Right forelimb (tissue), 1 donor: ENCODE data around the gene GPC5.
"Not testable (repeated sequence)": the region's sequence is repeated elsewhere in the genome, so short reads cannot be mapped to it uniquely, and the experiment has no call there.

ENCODE experiments used
- DNase-seq: peaks from one replicate; pipeline ENCODE4 v3.0.0-alpha.2; 2018

Gene GPC5

DNA sequence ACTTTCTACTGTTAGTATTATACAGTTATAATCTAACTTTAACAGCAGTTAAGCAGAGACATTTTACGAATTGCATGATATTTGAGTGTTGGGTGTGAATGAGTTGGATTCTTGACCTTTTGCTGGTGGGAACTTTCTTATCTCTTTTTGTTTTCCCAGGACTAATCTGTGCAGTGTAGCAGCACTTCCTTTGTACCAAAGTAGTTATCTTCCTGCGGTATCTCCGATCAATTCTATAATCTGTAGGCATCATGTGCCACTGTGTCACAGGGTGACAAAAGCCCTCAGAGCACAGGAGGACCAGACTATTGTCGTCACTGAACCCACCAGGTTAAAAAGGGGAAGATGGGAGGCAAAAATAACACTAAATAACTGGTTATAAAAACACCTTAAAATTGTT, 823.5 kb downstream of the GPC5 start:
- DNase-seq, result no peak

DNA sequence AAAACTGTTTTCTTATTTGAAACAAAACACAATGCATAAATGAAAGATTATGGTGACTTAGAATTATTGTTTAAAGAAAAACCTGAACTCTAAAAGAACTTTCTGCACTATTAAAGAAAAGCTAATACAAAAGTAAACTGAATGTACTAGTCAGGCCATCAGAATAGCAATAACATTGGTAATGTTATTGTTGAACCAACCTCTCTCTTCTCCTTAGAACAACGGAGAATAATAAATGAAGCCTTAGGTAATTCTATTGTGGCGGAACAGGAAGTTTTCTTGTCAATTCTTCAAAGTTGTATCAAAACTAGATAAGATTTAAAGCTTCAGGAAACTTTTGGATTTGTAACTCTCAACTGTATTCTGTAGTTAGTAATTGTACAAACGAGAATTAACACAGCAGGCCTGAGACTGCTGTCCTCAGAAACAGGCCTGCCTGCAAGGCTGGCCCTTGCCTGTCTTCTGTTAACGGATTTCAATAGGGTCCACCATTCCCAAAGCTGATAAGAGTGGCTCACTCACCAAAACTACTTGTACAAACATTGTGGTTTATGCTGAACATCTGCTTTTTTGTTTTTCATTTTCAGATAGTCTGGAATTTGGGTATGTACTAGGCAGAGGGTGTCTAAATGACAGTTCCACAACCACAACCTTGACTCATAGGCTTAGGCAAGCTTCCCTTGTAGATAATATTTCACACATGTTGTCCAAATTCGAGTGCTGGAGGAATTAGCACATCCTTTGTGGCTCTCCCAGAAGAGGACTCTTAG, 825.8 kb downstream of the GPC5 start:
- no peak for DNase-seq

DNA sequence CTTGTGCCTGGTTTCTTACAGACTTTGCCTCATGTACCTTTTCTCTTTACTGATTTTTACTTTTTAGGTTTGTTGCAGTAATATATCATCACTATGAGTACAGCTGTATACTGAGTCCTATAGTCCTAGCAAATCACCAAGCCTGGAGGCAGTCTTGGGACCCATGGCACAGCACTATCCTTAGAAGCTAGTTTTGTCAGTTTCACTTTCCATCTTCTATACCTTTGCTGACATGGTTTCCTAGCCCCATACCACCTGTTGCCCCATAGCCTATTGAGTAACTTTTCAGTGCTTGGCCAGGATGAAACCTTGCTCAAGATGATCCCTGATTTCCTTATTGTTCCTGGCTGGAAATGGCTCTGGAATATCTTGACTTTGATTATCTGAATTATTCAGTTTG, 826.4 kb downstream of the GPC5 start:
- DNase-seq, result no peak

DNA sequence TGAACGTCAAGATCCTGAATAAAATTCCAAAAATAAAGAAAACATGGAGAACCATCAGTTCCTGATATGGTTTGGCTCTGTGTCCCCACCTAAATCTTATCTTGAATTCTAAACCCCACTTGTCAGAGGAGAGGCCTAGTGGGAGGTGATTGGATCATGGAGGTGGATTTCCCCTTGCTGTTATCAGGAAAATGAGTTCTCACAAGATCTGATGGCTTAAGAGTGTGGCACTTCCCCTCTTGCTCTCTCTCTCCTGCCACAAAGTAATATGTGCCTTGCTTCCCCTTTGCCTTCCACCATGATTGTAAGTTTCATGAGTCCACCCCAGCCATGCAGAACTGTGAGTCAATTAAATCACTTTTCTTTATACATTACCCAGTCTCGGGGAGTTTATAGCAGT, 827.4 kb downstream of the GPC5 start:
- DNase-seq, result no peak

DNA sequence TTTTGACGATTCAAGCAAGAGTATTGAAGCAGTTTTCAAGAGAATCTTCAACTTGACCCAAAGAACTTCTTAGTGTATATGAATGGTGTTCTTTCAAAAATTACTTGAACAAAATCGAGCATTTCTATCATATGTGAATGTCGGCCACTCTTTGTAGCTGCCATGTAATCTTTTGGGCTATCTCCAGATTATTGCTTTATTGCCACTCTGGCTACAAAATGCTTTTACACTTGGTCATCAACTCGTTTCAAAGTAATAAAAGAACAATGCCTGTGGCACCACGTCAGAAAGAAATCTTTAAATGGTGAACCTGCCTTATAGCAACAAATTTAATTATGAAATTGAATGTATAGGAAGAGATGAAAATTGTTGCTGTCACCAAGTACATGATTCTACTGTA, 834.5 kb downstream of the GPC5 start:
- DNase-seq, result no peak

DNA sequence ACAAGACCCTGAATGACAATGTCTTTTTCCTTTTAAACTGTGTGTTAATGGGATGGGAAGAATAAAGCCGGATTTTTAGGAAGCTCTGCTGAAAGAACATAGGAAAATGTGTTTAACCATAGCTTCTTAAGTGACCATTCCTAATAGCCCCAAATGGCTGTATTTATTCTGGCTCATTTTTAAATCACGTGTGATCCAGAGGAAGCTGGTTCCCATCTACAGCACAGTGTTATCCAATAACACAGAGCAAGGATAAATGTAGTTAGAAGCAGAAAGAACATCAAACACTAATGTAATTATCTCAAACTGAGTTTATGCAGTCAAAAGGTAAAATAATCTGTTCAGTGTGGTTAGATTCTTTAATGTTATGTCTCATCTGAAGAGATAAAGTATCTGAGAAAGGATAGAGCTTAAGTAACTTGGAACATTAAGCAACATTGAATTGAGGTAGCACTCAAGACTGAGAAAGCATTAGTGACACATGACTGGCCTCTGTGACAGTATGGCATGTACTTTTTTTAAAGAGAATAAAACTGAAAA, 853.3 kb downstream of the GPC5 start:
- DNase-seq, result no peak

DNA sequence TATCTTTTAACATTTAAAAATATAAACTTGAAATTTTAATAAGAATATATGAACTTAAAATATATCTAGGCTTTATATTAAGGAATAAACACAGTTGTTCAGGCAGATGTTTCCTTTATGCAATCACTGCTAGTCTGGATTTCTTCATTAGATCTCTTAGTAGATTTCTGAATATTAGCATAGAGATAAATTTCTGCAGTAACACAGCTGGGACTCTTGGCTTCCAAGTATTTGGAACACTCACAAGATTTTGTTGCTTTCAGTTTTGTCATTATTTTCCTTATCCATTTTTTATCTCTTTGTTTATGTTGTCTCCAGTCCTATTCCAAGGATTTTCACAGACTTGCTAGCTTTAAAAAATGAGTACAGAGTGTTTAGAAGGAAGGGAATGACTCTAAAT, 857.1 kb downstream of the GPC5 start:
- no peak for DNase-seq

DNA sequence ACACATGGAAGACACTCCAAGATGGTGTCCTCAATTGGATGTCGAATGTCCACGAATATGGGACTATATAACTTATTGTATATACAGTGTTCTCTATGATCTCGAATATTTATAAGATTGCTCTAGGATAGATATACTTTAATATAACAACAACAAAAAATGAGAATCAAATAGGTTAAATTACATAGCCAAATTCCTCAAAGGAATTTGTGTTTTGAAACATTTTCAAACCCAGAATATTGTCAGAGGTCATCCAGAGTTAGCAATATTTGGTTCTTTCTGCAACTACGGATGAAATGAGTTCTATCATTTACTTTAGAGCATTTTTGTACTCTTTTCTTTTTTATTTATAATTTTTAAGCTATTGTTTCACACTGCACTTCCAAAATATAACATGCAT, 857.8 kb downstream of the GPC5 start:
- DNase-seq, result no peak

GRCh38 chr13:92259046-92259445, 860.6 kb downstream of the GPC5 start:
- DNase-seq, result no peak

DNA sequence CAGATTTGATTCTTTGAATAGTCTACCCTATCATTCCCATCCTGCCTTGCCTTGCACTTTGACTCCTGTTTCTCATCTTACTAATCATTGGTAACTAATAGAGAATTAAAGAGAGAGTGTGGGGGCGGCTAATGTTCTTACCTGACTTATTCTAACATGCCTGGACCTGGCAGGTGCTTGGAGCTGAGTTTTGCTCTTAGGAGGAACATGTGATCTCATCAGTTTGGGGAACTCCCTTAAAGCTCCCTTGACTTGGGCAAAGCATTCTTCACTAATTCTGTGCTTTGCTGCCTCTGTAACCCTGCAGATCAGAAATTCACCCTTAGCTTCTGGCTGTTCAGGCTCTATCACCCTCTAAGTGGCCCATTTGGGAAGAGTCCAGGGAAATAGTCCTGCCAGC, 861.1 kb downstream of the GPC5 start:
- DNase-seq, result no peak

- no peak for DNase-seq
These were observed 861.9 kb downstream of the GPC5 start for GRCh38 chr13:92260363-92260762.

DNA sequence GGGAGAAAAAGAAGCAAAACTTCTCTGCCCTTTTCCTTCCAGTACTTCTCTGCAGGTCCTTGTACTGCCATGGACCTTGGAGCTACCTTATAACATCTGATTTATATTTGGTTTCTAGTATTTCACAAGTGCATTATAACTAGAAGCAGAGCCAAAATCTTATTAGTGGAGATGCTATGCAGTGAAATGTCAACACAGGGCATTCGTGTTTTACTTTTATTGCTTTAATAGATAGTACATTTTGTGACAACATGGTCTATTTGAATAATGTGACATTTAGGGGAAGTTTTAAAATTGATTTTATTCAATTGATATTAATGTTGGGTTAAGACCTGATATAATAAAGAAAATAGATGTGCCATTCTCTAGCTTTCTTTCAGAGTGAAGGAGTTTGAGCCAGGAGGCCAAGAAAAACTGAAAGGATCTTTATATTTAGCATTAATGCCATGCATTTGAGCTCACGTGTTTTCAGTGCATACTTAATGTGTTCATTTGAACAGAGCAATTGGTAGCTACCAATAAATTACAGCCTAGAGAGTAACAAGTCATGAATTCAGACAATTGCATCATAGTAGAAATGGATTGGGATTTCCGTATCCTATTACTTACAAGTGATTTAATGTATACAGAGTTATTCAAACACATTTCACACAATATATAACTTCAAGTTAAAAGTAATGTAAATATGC, 863.8 kb downstream of the GPC5 start:
- DNase-seq, result no peak

- DNase-seq, result no peak
These were observed 867.0 kb downstream of the GPC5 start for GRCh38 chr13:92265408-92265807.

- DNase-seq, result no peak
These were observed 872.6 kb downstream of the GPC5 start for GRCh38 chr13:92270990-92271389.

GRCh38 chr13:92272177-92272576, 873.8 kb downstream of the GPC5 start:
- no peak for DNase-seq

DNA sequence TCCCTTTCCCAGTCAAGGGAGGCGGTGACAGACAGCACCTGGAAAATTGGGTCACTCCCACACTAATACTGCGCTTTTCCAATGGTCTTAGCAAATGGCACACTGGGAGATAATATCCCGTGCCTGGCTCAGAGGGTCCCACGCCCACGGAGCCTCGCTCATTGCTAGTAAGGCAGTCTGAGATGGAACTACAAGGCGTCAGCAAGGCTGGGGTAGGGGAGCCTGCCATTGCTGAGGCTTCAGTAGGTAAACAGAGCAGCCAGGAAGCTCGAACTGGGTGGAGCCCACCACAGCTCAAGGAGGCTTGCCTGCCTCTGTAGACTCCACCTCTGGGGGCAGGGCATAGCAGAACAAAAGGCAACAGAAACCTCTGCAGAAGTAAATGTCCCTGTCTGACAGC, 882.6 kb downstream of the GPC5 start:
- not testable (repeated sequence) for DNase-seq

DNA sequence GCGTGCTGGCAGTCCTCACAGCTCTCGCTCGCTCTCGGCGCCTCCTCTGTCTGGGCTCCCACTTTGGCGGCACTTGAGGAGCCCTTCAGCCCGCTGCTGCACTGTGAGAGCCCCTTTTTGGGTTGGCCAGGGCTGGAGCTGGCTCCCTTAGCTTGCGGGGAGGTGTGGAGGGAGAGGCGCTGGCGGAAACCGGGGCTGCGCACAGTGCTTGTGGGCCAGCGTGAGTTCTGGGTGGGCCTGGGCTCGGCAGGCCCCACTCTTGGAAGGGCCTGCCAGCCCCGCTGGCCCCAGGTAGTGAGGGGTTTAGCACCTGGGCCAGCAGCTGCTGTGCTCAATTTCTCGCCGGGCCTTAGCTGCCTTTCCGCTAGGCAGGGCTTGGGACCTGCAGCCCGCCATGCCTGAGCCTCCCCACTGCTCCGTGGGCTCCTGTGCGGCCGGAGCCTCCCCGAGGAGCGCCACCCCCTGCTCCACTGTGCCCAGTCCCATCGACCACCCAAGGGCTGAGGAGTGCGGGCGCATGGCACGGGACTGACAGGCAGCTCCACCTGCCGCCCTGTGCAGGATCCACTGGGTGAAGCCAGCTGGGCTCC, 892.4 kb downstream of the GPC5 start:
- DNase-seq, result not testable (repeated sequence)

- DNase-seq, result not testable (repeated sequence)
These were observed 896.1 kb downstream of the GPC5 start for GRCh38 chr13:92294533-92294932.

DNA sequence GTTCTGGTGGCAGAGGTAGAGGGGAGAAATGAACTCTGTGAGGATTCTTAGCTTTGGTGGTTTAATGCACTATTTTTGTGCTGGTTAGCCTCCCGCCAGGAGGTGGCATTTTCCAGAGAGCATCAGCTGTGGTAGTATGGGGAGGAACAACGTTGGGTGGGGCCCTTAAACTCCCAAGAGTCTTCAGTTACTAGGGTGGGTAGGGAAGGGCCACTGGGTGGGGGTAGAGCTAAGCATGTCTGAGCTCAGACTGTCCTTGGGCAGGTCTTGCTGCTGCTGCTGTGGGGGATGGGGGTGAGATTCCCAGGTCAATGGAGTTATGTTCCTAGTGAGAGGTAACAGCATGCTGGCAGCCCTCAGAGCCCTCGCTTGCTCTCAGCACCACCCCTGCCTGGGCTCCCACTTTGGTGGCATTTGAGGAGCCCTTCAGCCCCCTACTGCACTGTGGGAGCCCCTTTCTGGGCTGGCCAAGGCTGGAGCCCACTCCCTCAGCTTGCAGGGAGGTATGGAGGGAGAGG, 897.8 kb downstream of the GPC5 start:
- not testable (repeated sequence) for DNase-seq

GRCh38 chr13:92297971-92298942, 899.8 kb downstream of the GPC5 start:
- no peak for DNase-seq

DNA sequence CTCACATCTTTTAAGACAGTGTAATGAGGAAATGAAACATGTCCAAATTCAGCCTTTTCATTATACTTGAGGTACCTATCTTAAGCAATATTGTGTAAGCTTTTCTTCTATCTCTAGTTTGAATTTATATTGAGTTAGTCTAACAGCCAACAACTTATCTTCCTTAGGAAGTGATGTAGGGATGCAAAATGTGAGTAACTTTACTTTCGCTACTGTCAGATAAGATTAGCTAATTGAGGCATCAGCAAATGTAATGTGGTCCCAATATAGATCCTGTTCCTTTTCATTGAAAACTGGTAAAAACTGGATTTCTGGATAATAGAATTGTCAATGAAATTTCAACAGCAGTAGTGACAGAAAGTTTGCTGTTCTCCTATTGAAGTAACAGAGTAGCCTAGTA, 902.2 kb downstream of the GPC5 start:
- DNase-seq, result no peak

DNA sequence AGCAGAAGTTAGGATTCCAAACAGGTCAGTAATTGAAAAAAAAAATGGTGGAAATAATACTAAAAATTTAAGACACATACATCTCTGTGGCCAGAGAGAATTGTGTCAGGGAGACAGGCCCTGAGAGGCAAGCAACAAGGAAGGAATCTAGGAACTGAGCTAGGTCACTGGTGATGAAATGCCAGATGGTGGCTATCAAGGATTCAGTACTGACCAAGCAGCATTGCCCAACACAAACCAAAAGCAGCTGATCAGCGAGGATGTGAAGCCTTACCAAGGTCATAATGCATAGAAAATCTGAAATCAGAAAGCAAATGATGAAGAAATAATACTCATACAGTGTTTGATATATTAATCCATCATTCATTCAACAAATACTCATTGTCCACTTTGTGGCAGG, 905.0 kb downstream of the GPC5 start:
- DNase-seq, result no peak

GRCh38 chr13:92307752-92308151, 909.3 kb downstream of the GPC5 start:
- DNase-seq, result no peak
